ENCODE results near the gene HSP90AB1.

- TF ChIP-seq CTCF (conservative IDR thresholded peaks at IDR 0.05; ENCODE audit: low read depth, low read length) (no peak), EZH2 (IDR thresholded peaks at IDR 0.05; ENCODE audit: low read length, unreplicated experiment) (no peak), EZH2phosphoT487 (IDR thresholded peaks at IDR 0.05; ENCODE audit: borderline replicate concordance, low read length) (no peak)
Measured at GRCh38 chr6:44292661-44293365, 45.9 kb downstream of the HSP90AB1 start.

Measured in PC-3 (cell line).